ENCODE measurements around the gene BBS2.

- TF ChIP-seq, protein P1, sequence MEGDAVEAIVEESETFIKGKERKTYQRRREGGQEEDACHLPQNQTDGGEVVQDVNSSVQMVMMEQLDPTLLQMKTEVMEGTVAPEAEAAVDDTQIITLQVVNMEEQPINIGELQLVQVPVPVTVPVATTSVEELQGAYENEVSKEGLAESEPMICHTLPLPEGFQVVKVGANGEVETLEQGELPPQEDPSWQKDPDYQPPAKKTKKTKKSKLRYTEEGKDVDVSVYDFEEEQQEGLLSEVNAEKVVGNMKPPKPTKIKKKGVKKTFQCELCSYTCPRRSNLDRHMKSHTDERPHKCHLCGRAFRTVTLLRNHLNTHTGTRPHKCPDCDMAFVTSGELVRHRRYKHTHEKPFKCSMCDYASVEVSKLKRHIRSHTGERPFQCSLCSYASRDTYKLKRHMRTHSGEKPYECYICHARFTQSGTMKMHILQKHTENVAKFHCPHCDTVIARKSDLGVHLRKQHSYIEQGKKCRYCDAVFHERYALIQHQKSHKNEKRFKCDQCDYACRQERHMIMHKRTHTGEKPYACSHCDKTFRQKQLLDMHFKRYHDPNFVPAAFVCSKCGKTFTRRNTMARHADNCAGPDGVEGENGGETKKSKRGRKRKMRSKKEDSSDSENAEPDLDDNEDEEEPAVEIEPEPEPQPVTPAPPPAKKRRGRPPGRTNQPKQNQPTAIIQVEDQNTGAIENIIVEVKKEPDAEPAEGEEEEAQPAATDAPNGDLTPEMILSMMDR (conservative IDR thresholded peaks at IDR 0.05) = no peak
- no peak for TF ChIP-seq EZH2 (IDR thresholded peaks at IDR 0.05; ENCODE audit: low read depth)
These were observed 38.4 kb upstream of the BBS2 start for GRCh38 chr16:56558024-56558747.
